Sigmoid colon (tissue), 7 donors: ENCODE measurements around the gene MPDZ. TPM values are rescaled to one million over a fixed set of nuclear protein-coding genes. Genes with fewer than 3 reads are reported as not detected.
A peak's percentile ranks its signal among the peaks of the same experiment; 100 is the strongest.

Experiments used
- DNase-seq: peaks from one replicate; pipeline ENCODE4 v3.0.0-alpha.2; 2019
- H3K27ac ChIP-seq, 4 donors: fragments of 200-600 bp; sonication (generic); one replicate each; pipeline ENCODE4 v1.5.1; 2016 to 2019; ENCODE audit warnings: mild to moderate bottlenecking in 1 of 4
- H3K27me3 ChIP-seq, 3 donors: fragments of 200-600 bp; sonication (generic); one replicate each; pipeline ENCODE4 v1.5.1; 2019; ENCODE audit warnings: mild to moderate bottlenecking in 1 of 3
- H3K36me3 ChIP-seq, 4 donors: fragments of 200-600 bp; sonication (generic); one replicate each; pipeline ENCODE4 v1.5.1; 2016 to 2019
- H3K4me1 ChIP-seq, 4 donors: fragments of 200-600 bp; sonication (generic); one replicate each; pipeline ENCODE4 v1.5.1; 2017 to 2019
- H3K4me3 ChIP-seq, 4 donors: fragments of 200-600 bp; sonication (generic); one replicate each; pipeline ENCODE4 v1.5.1; 2017 to 2019; ENCODE audit warnings: mild to moderate bottlenecking in 2 of 4, moderate library complexity in 1 of 4
- H3K9me3 ChIP-seq, 4 donors: fragments of 200-600 bp in 3 of 4; sonication (generic) in 3 of 4; one replicate each; pipeline versions ENCODE4 v1.5.1 to v1.6.1; 2013 to 2019
- CTCF ChIP-seq, 4 experiments: fragments of 450-650 bp in 3 of 4; fragments of 200-600 bp in 1 of 4; IDR thresholded peaks; one replicate each; pipeline ENCODE4 v1.5.1; 2016 to 2019; ENCODE audit warnings: antibody characterized with exemption in 4 of 4, mild to moderate bottlenecking in 3 of 4, moderate library complexity in 2 of 4
- EP300 ChIP-seq, 4 donors: sonication (generic); formaldehyde crosslinking; IDR thresholded peaks; one replicate each; pipeline ENCODE4 v1.6.1; 2017; ENCODE audit warnings: antibody characterized with exemption in 4 of 4
- POLR2A ChIP-seq, 2 donors: fragments of 450-650 bp; IDR thresholded peaks; one replicate each; pipeline ENCODE4 v1.6.1; 2016; ENCODE audit warnings: antibody characterized with exemption in 2 of 2, mild to moderate bottlenecking in 2 of 2, moderate library complexity in 2 of 2
- POLR2AphosphoS5 ChIP-seq, 4 donors: sonication (generic); formaldehyde crosslinking; IDR thresholded peaks; one replicate each; pipeline ENCODE4 v1.6.1; 2017; ENCODE audit warnings: antibody characterized with exemption in 4 of 4
- WGBS, 2 donors: extraction: QIAGEN DNeasy Blood & Tissue Kit; methylation state at CpG; one replicate each; pipeline ENCODE4 v1.1.7; 2013; 5-methylcytosine and 5-hydroxymethylcytosine counted together
- intact Hi-C: fragments of 100-400 bp; cut with DNase I; formaldehyde crosslinking; loops from one replicate; pipeline ENCODE4 v1.15.1; 2023
- polyA plus RNA-seq, 3 donors: library from polyadenylated mRNA; stranded (reverse); fragments of 200-250 nt; gene quantifications; one replicate each; pipeline ENCODE4 v1.2.3, GENCODE V29; 2013
- total RNA-seq, 4 donors: library from RNA; depleted of rRNA; stranded (reverse); fragments of >200 nt; gene quantifications; one replicate each; pipeline ENCODE4 v1.1.0, GENCODE V29; 2016
- donor health status: healthy with polysubstance abuse.
- donor health status: Bipolar disorder and iron deficiency.
- donor health status: healthy.

The MPDZ gene
- total and polyA plus RNA-seq, 7 donors, result 3.6 to 72.2 (median 62.8) TPM

GRCh38 chr9:13274886-13275641 lies 4.4 kb downstream of the MPDZ start:
- no peaks in the 10 kb centered on the region for H3K27me3 ChIP-seq
- H3K9me3 ChIP-seq, result no peaks in the 10 kb centered on the region
- TF ChIP-seq POLR2AphosphoS5 (IDR thresholded peaks at IDR 0.05), result no peak
- H3K27ac ChIP-seq, result peak overlapping the region; percentile 1 to 97 (median 74)
- no peak for DNase-seq
- intact Hi-C loops, result loop anchor here (5.0 kb wide), 1 partner anchor 1047 kb away; no protein-coding TSS in a partner anchor
- H3K4me3 ChIP-seq, result no peak overlapping the region
- H3K36me3 ChIP-seq, result no peaks in the 10 kb centered on the region
- peaks cover 0 to 52% (median 28%) of the 10 kb centered on the region in 4 donors for H3K4me1 ChIP-seq
- WGBS, 2 donors, result 57 to 61% methylated on average over 4 of the region's 4 CpGs

GRCh38 chr9:13270734-13271133 lies 8.8 kb downstream of the MPDZ start:
- Histone ChIP-seq H3K9me3 (no peaks in the 10 kb centered on the region), H3K27me3 (no peaks in the 10 kb centered on the region), H3K36me3 (no peaks in the 10 kb centered on the region), H3K4me3 (no peak overlapping the region), H3K4me1 (peaks cover 0 to 75% (median 32%) of the 10 kb centered on the region in 4 donors), H3K27ac (no peak overlapping the region)
- intact Hi-C loops, result no loop called here
- TF ChIP-seq EP300 (IDR thresholded peaks at IDR 0.05), result no peak
- TF ChIP-seq POLR2A (IDR thresholded peaks at IDR 0.05), result no peak
- WGBS, 2 donors, result 78 to 91% methylated on average over 1 of the region's 1 CpG
- no peak for DNase-seq

- WGBS, 2 donors, result 67 to 78% methylated on average over 6 of the region's 6 CpGs
- TF ChIP-seq CTCF (IDR thresholded peaks at IDR 0.05) (no peak), POLR2AphosphoS5 (IDR thresholded peaks at IDR 0.05) (no peak), POLR2A (IDR thresholded peaks at IDR 0.05) (no peak), EP300 (IDR thresholded peaks at IDR 0.05) (no peak)
Measured at GRCh38 chr9:13269589-13270452, 9.7 kb downstream of the MPDZ start.

GRCh38 chr9:13268469-13268868 lies 11.0 kb downstream of the MPDZ start:
- WGBS, 2 donors, result 86 to 91% methylated on average over 7 of the region's 7 CpGs
- TF ChIP-seq POLR2A (IDR thresholded peaks at IDR 0.05) (no peak), CTCF (IDR thresholded peaks at IDR 0.05) (no peak), EP300 (IDR thresholded peaks at IDR 0.05) (no peak), POLR2AphosphoS5 (IDR thresholded peaks at IDR 0.05) (no peak)
- H3K27ac ChIP-seq, result no peak overlapping the region
- H3K9me3 ChIP-seq, result no peaks in the 10 kb centered on the region
- no peaks in the 10 kb centered on the region for H3K36me3 ChIP-seq
- H3K4me1 ChIP-seq, result peaks cover 0 to 79% (median 33%) of the 10 kb centered on the region in 4 donors
- H3K4me3 ChIP-seq, result no peak overlapping the region
- no peaks in the 10 kb centered on the region for H3K27me3 ChIP-seq
- DNase-seq, result no peak
- intact Hi-C loops, result no loop called here

More at GRCh38 chr9:13269589-13270452, 9.7 kb downstream of the MPDZ start:
- Histone ChIP-seq H3K36me3 (no peaks in the 10 kb centered on the region), H3K4me3 (no peak overlapping the region), H3K4me1 (peaks cover 0 to 76% (median 34%) of the 10 kb centered on the region in 4 donors), H3K9me3 (no peaks in the 10 kb centered on the region), H3K27me3 (no peaks in the 10 kb centered on the region), H3K27ac (no peak overlapping the region)
- no peak for DNase-seq
- intact Hi-C loops, result no loop called here

- Histone ChIP-seq H3K9me3 (no peaks in the 10 kb centered on the region), H3K27ac (peak overlapping the region in 2 of 4 donors; percentile 21 to 29), H3K4me1 (peaks cover 0 to 82% (median 33%) of the 10 kb centered on the region in 4 donors), H3K4me3 (no peak overlapping the region), H3K36me3 (no peaks in the 10 kb centered on the region), H3K27me3 (no peaks in the 10 kb centered on the region)
- DNase-seq, result no peak
- 61 to 62% methylated on average over 2 of the region's 2 CpGs for WGBS, 2 donors
- no peak for TF ChIP-seq CTCF (IDR thresholded peaks at IDR 0.05)
- no peak for TF ChIP-seq EP300 (IDR thresholded peaks at IDR 0.05)
- TF ChIP-seq POLR2A (IDR thresholded peaks at IDR 0.05), result no peak
- TF ChIP-seq POLR2AphosphoS5 (IDR thresholded peaks at IDR 0.05), result peak in 1 of 4 donors; percentile 31
- intact Hi-C loops, result no loop called here
Measured at GRCh38 chr9:13267743-13268142, 11.7 kb downstream of the MPDZ start.
